Ureter (tissue), 1 donor: ENCODE measurements around the gene COLEC12. TPM values are rescaled to one million over a fixed set of nuclear protein-coding genes. Genes with fewer than 3 reads are reported as not detected.

Experiments used
- DNase-seq: peaks from one replicate; pipeline ENCODE4 v3.0.0-alpha.2; 2020; ENCODE audit warnings: low spot score
- total RNA-seq: library from RNA; stranded (reverse); gene quantifications from one replicate; pipeline ENCODE4 v1.2.4, GENCODE V29; 2023
- donor health status: DM: yes; HTN: yes; CAD: no.

COLEC12 gene
- total RNA-seq, 1 donor from 2014 or later, result 10.2 TPM

DNA sequence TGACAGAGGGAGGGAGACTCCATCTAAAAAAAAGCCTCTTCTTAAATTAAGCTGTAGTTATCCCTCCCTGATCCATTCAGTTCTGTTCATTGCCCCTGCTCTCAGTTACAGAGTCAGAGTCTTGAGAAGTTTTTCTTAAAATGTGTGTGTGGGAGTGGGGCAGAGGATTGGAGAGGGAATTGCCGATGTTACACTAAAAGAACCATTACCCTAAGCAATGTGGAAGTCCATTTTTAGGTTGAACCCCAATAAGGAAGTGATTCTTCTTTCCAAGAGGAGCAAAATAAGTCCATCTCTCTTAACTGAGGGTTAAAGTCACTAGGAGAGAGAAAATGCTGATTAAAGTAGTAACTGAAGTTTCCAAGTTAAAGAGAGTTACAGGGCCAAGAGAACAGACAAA lies 211.5 kb downstream of the COLEC12 start:
- DNase-seq, result no peak

DNA sequence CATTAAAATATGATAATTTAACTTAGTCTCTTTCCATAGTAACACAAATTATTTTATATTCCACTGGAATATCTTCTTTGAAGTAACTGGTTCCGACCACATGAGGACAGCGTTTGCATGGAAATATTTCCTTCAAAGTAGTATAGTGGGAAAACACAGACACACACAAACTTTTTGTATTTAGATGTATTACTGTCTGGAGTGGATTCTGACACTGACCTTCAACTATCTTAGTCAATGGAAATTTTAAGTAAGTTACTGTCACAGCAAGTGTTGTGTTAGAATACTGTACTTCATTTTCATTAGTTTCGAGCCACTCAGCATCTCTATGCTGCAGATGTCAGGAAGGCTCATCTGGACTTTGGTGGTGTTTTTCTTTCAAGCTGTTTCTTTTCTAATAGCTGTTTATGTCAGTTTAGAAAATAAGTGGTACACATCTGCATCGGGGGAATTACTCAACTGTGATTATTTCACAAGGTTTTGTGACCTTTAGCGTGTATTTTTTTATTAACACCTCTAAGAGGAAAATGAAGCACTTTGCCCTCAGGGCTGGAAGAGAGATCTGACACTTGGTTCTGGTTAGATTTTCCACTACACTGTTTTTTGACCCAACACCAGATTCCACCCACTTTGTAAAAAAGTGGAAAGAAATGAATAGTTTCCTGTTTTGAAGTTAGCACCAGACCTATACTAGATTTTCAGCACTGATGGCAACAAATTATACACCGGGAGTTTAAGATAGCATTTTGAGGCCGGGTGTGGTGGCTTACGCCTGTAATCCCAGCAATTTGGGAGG lies 213.8 kb downstream of the COLEC12 start:
- no peak for DNase-seq

DNA sequence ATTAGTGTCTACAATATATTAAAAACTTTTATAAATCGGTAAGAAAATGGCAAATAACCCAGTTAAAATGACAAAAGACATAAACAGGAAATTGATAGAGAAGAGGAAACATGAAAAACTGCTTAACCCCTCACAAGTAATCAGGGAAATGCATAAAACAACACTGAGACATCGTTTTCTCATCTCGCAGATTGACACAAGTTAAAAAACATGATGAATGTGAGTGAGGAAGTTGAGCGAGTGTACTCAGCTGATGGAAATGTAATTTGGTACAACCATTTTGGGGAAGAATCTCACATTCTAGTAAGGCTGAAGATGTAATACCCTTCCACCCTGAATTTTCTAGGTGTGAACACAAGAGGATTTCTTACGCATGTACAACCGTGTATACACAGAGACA lies 214.7 kb downstream of the COLEC12 start:
- DNase-seq, result no peak

DNA sequence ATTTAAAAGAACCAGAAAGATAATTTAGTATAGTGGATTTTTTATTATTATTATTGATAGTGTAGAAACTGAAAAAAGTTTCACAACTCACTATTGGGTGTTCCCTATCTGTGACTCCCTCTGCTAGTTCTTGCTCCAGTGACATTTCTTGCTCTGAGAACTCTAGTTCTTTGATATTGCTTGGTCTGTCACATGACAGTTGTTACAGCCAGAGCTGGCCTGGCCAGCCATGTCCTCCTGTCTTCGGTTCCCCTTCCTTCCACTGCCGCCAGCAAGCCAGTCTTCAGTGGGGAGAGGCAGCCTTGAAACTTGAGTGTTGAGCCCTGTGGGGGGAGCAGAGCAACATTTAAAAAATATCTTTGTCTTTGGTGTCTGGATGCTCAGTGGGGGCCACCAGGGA lies 225.0 kb downstream of the COLEC12 start:
- DNase-seq, result no peak

DNA sequence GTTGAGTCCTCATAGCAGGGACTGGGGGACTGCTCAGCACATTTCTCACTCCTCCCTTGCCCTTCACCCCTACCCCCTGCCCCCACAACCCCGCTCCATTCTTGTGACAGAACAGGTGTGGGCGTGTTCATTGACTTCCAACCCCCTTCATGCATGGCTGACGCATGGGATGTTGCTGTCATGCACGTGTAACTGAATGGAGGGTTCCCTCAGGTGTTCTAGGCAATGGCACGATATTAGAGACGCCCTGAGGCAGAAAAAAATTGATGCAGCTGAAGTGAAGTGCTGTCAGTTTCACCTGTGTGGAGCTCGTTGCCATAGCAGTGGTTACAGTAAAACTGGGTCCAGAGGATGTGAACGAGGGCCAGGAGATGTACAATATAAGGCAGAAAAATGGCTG lies 226.2 kb downstream of the COLEC12 start:
- no peak for DNase-seq

DNA sequence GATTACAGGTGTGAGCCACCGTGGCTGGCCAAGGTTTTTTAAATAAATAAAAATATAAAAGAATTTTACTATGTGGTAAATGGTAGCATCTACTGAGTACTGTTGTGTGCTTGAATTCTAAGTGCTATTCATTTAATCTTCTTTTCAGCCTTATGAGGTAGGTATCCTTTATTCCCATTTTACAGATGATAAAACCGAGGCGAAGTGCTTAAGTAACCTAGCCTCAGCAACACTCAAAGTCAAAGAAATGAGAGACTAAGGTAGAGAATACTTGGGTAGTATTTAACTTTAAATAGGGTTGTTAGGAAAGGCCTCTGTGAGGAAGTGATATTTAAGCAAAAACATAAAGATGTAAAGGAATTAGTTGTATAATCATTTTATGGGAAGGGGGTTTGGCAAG lies 227.0 kb downstream of the COLEC12 start:
- no peak for DNase-seq

DNA sequence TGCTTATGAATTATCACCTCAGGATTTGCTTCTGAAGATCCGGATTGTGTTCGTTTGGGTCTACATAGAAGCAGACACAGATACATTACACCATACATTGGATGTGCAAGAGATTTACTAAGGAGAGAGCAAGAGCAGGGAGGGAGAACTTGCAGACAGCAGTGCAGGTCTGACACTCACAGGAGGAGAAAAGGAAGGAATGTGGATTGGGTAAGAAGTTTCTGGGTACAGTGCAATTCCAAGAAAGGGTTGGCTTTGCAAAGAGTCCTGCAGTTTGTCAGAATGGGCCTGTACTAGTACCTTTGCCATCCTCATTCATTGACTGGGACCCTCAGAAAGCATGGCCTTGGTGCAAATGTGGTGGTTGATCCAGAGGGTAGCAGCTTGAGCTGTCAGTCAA lies 227.9 kb downstream of the COLEC12 start:
- DNase-seq, result no peak

DNA sequence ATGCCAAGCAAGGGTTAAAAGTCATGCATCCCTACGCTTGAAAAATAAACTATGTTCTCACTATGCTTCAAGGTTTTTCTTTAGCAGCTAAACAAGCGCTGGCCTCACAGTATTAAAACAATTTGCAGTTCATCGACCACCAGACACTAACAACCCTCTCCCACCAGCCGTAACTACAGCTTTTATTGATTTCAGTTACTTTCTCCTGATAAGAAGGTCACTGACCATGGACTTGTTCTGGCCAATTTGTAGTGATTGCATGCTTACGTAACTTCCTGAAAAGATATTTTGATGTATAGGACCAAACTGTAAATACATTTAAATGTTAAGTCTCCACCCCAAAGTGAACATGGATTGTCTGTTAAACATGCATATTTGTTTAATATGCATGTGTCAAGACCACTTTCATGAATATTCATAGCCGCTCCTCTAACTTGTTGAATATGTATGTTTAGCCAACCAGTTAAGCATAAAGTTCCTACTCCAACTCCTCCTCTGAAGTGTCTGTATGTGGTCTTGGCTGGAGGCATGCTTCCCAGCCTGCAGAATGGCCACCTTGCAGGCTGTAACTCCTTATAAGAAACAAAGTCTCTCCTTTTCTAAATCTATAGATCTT lies 230.9 kb downstream of the COLEC12 start:
- DNase-seq, result no peak

DNA sequence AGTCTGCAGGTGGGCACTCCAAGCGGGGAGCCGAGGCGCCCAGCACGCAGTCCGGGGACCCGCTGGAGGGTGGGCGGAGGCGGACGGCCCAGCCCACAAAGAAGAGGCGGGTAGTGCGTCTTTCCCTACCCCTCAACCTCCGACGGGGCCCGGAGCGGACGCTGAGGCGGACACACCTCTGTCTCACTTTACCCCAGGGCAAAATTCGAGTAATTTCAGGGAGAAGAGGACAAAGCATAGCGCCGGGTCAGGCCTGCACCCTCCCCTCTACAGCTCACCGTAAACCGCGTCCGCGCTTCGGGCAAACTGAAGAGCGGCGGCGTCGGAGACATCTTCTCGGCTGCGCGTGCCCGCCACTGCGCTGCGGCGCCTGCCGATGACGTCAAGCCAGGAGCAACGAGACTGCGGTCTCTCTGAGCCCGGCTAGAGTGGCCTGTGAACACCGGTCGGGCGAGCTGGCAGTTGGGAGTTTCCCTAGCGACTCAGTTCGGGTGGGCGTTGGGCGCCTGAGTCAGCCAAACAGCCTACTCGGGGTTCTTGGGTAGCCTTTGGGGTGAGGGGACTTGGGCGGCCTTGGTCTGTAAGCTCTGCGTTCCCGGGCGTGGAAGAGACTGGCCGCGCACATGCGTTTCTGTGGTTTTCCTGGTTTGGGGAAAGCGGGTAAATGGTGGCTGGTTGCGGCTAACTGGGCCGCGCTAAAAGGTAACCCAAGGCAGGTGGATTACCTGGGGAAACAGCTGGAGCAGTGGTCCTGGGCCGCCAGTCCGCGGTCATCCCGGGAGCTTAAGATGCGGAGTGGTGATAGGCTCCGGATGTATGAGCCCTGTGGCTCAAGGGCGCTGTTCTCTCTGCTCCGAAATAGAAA lies 232.6 kb downstream of the COLEC12 start, which contains the start of gene THOC1:
Gene THOC1 (minus strand): TSS at position 360 of the 865 bp plus-strand sequence. CDS start 28 bp downstream, at position 332.
- peak; percentile 94 for DNase-seq

DNA sequence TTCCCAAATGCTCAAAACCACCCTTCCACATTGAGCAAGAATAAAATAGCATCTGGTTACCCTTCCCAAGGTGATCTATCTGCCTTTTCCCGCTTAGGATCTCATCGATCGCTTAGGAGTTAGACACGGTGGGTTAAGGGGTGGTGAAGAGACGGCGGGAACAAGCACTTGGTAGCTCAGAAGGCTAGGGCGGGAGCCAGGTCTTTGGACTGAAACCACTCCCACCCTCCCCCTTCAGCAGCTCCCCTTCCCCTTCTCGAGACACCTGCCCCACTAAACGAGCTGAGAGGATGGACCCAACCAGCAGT lies 233.2 kb downstream of the COLEC12 start:
- DNase-seq, result peak; percentile 44

Other genes starting within 250 kb of the COLEC12 start
- gene THOC1, start 232.7 kb downstream of the COLEC12 start, total RNA-seq, result 47.8 TPM
- gene CETN1, start 79.7 kb upstream of the COLEC12 start, total RNA-seq, result not detected
- 1.8 TPM for gene CLUL1, start 96.3 kb upstream of the COLEC12 start, total RNA-seq
- 5.1 TPM for gene TYMS, start 157.0 kb upstream of the COLEC12 start, total RNA-seq
- 221 TPM for gene ENOSF1, start 211.9 kb upstream of the COLEC12 start, total RNA-seq